Amniotic epithelial cell (primary cell): ENCODE results near the gene GOLGA6L1.
"Not testable (repeated sequence)": the region's sequence is repeated elsewhere in the genome, so short reads cannot be mapped to it uniquely, and the experiment has no call there.

ENCODE experiments used
- DNase-seq: peaks from one replicate; pipeline ENCODE4 v3.0.0-alpha.2; 2010; ENCODE audit warnings: low read depth

The GOLGA6L1 gene, protein sequence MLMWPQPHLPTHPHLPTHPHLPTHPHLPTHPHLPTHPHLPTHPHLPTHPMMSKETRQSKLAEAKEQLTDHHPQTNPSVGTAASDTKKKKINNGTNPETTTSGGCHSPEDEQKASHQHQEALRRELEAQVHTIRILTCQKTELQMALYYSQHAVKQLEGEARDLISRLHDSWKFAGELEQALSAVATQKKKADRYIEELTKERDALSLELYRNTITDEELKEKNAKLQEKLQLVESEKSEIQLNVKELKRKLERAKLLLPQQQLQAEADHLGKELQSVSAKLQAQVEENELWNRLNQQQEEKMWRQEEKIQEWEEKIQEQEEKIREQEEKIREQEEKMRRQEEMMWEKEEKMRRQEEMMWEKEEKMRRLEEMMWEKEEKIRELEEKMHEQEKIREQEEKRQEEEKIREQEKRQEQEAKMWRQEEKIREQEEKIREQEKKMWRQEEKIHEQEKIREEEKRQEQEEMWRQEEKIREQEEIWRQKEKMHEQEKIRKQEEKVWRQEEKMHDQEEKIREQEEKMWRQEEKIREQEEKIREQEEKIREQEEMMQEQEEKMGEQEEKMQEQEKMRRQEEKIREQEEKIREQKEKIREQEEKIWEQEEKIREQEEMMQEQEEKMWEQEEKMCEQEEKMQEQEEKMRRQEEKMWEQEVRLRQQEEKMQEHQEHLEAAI

GRCh38 chr15:23136722-23137121 lies at the start of gene GOLGA6L1:
TSS of gene GOLGA6L1 (minus strand) at chr15:23136822. CDS start at chr15:23136731, 91 bp downstream.
- not testable (repeated sequence) for DNase-seq

DNA sequence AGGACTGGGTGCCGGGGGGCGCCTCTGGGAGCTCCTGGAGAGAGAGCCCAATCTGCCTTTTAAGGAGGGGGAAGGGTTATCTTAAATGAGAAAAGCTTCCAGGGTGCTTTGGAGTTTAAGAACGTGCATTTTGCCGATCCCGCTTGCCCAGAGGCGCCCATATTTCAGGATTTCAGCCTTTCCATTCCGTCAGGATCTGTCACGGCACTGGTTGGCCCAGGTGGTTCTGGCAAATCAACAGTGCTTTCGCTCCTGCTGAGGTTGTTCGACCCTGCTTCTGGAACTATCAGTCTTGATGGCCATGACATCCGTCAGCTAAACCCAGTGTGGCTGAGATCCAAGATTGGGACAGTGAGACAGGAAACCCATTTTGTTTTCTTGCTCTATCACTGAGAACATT lies 44.6 kb upstream of the GOLGA6L1 start:
- not testable (repeated sequence) for DNase-seq

DNA sequence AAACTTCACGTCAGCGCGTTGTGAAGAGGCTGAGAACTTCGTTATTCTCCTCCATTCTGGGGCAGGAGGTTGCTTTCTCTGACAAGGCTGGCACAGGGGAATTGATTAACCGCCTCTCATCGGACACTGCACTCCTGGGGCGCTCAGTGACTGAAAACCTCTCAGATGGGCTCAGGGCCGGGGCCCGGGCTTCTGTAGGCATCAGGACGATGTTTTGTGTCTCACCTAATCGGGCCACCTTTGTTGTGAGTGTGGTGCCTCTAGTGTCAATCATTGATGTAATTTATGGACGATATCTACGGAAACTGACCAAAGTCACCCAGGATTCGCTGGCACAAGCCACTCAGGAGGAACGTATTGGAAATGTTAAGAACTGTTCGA lies 43.9 kb upstream of the GOLGA6L1 start:
- not testable (repeated sequence) for DNase-seq

DNA sequence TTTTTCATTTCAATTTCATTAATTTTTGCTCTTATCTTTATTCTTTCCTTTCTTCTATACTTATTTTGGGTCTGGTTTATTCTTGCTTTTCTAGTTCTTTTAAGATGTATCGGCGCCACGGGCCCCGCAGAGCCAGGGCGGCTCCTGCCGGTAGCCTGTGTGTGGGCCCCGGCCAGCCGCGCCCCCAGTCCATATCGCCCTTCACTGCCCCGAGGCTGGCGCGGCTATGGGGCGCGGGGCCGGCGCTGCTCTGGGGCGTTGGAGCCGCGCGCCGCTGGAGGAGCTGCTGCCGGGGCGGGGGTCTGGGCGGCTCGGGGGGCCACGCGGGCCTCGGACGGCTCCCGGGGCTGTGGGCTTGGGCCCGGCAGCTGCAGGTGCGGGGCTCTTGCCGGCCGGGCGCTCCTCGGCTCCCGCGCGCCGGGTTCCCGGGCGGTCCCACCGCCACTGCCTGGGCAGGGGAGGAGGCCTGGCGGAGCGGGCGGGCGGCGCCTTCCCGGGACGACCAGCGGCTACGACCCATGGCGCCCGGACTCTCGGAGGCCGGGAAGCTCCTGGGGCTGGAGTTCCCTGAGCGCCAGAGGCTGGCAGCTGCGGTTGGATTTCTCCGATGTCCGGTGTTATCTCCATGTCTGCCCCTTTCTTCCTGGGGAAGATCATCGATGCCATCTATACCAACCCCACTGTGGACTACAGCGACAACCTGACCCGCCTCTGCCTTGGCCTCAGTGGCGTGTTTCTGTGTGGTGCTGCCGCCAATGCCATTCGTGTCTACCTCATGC lies 43.3 kb upstream of the GOLGA6L1 start:
- DNase-seq = not testable (repeated sequence)

GRCh38 chr15:23176683-23177082 lies 40.1 kb upstream of the GOLGA6L1 start:
- DNase-seq = not testable (repeated sequence)

GRCh38 chr15:23175606-23176005 lies 39.0 kb upstream of the GOLGA6L1 start:
- not testable (repeated sequence) for DNase-seq

DNA sequence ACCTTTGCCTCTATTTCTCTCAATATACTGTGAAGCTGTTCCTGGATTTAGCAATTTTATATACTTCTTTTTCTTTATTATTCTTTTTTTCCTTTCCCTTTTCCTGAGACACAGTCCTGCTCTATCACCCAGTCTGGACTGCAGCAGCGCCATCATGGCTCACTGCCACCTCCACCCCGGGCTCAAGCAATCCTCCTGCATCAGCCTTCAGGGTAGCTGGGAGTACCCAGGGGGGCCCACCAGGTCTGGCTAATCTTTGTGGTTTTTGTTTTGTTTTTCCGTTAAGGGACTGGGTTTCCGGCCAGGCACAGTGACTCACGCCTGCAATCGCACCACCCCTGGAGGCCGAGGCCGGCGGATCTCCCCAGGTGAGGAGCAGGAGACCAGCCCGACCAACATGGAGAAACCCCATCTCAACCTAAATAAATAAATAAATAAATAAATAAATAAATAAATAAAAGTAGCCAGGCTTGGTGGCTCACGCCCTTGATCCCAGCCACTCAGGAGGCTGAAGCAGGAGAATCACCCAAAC lies 38.1 kb upstream of the GOLGA6L1 start:
- not testable (repeated sequence) for DNase-seq

DNA sequence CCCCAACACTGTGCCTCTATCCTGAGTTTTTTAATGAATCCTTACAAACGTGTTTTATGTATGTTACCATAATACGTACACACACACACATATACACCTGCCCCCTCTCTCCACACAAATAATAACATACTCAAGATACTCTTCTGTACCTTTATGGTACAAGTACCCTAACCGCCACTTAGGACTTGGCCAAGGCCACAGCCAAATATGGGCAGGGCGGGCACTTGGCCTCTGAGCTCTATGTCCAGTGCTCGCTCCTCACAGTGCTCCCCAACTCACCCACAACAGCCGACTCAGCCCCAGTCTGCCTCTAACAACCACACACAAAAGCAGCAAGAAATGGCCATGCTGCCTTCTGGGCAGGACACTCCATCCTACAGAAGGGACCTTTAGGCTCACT lies 3.8 kb downstream of the GOLGA6L1 start:
- not testable (repeated sequence) for DNase-seq

- no peak for DNase-seq
These were observed 18.4 kb downstream of the GOLGA6L1 start for GRCh38 chr15:23118208-23118607.

- no peak for DNase-seq
These were observed 40.8 kb downstream of the GOLGA6L1 start for GRCh38 chr15:23095796-23096195.

- no peak for DNase-seq
These were observed 53.5 kb downstream of the GOLGA6L1 start for GRCh38 chr15:23083115-23083514.

- not testable (repeated sequence) for DNase-seq
These were observed 54.5 kb downstream of the GOLGA6L1 start for GRCh38 chr15:23081996-23082737.

GRCh38 chr15:23081271-23081670 lies 55.4 kb downstream of the GOLGA6L1 start:
- no peak for DNase-seq

GRCh38 chr15:23079766-23080165 lies 56.9 kb downstream of the GOLGA6L1 start:
- DNase-seq = no peak
